Activated T-helper 9 cell treated with anti-CD3 and anti-CD28 coated beads, Interleukin-2, amount 50 U/mL, for 16 hours (primary cell): ENCODE data around the gene SPON2.

Source experiments
- DNase-seq: peaks from one replicate; pipeline ENCODE4 v3.0.0-alpha.2; 2020; ENCODE audit warnings: low read depth

Gene SPON2

DNA sequence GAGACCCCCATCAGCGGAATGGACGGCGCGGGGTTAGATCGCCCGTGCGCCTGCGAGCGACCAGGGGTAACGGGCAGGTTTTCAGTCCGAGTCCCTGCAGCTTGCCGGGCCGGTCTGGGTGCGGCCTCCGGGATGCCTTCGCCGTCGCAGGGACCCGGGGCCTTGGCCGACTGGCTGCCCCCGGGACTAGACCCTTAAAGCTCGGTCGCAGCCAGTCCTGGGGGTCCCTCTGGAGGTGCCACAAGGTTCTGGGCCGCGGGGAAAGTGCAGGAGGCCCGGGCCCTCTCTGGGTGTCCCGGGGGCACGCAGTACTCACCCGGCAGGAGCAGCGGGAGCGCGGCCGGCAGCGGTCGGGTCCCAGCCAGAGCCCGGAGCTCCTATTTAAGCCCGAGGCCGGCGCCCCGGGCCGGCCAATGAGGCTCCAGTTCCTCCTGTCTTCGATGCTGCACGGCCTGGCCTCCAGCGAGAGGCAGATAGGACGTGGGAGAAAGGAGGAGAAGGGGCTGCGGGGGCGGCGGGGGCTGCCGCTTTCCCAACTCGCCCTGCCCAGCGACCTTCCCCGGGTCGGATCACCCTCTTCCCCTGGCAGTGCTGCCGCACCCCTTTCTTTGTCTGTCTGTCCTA, at the start of gene SPON2:
Gene SPON2, minus strand, starts transcription at position 356 of the 624 bp plus-strand sequence.
- DNase-seq: no peak

GRCh38 chr4:1221155-1221870, 48.9 kb upstream of the SPON2 start:
- DNase-seq: no peak

- DNase-seq: no peak
Measured at GRCh38 chr4:1220566-1220965, 48.2 kb upstream of the SPON2 start.

GRCh38 chr4:1219566-1219950, 47.2 kb upstream of the SPON2 start:
- no peak for DNase-seq

DNA sequence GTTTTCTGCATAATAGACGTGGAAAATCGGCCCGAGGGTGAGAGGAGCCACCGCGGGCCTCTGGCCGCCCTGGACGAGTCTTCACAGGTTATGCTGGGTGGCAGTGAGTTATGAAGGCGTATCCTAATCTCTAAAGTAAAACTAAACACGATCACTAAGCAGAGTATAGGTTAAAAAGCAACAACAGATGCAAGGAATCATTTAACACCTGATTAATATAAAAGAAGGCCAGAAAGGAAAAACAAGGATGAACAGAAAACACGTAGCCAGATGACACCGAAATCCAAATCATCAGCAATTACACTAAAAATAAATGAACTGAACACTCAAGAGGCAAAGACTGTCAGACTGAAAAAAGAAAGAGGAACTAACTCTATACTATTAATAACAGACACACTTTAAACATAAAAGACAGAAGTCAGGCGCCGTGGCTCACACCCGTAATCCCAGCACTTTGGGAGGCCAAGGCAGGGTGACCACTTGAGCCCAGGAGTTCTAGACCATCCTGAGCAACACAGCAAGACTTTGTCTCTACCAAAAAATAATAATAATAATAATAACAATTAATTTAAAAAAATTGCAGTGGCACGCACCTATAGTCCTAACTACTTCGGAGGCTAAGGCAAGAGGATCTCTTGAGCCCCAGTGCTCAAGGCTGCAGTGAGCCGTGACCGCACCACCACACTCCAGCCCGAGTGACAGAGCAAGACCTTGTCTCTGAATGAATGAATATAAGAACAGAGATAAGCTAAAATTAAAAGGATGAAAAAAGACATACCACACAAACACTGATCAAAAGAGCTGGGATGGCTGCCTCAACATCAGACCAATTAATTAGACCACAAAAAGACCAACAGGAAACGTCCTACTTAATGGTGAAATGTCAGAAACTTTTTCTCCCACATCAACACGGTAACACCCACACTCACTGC, 46.5 kb upstream of the SPON2 start:
- no peak for DNase-seq

GRCh38 chr4:1217366-1217765, 45.0 kb upstream of the SPON2 start:
- no peak for DNase-seq

- DNase-seq: peak; percentile 41
Measured at GRCh38 chr4:1216869-1217294, 44.5 kb upstream of the SPON2 start.

DNA sequence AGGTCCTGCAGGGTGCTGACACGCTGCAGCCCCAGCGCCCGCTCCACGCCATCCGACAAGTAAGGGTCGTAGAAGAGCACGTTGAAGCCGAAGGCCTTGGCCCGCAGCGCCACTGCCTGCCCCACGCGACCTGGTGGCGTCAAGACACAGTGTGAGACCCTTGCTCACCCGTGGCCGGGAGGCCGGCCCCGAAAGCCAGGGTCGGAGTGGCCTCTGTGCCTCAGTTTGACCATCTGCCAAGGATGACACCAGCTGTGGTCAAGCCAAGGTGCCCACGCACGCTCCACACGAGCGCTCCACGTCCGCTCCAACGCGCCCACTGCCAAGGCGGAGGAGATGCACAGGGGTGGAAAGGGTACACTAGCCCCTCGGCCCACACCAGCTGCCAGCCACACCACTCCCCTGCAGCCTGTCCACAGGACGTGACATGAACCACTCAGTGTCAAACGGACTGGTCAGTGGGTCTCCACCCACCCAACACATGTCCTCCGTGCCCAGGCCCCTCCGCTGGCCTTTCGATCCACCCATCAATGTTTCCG, 43.8 kb upstream of the SPON2 start:
- no peak for DNase-seq

DNA sequence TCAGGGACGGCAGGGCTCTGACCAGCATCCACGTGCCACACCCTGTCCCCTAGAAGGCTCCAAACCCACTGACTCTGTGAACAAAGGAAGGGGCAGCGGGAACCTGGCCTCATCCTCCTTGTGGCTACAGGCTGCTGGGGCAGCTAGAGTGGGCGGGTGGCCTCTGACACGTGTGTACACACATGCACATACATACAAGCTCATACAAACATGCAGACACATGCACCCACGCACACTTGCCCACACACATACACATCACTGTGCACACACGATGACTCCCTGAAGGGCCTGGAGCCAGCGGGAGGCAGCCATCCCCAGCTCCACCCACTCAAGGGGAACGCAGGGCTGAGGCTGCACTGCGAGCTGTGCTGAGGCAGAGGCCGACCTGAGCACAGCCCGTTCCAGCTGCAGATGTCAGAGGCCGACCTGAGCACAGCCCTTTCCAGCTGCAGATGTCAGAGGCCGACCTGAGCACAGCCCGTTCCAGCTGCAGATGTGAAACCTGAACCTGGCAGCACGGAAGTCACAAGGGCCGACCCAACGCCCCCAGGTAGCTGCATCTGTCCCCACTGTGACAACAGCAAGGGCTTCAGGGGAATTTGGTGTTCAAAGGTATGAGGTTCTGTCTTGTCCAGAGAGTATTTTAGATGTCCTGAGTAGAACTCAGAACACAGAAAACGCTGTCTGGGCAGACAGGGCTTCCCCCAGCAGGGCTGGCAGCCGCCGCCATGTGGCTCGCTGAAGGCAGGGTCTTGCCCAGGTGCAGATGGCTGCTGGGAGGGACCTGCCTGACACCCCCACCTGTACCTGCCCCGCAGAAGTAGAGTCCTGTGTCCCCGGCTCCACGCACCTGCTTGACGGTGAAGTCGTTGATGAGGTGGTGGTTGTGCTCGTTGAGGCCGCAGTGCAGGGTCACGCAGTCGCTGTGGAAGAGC, 43.0 kb upstream of the SPON2 start:
- DNase-seq: no peak

- DNase-seq: no peak
Measured at GRCh38 chr4:1214101-1215095, 42.0 kb upstream of the SPON2 start.

DNA sequence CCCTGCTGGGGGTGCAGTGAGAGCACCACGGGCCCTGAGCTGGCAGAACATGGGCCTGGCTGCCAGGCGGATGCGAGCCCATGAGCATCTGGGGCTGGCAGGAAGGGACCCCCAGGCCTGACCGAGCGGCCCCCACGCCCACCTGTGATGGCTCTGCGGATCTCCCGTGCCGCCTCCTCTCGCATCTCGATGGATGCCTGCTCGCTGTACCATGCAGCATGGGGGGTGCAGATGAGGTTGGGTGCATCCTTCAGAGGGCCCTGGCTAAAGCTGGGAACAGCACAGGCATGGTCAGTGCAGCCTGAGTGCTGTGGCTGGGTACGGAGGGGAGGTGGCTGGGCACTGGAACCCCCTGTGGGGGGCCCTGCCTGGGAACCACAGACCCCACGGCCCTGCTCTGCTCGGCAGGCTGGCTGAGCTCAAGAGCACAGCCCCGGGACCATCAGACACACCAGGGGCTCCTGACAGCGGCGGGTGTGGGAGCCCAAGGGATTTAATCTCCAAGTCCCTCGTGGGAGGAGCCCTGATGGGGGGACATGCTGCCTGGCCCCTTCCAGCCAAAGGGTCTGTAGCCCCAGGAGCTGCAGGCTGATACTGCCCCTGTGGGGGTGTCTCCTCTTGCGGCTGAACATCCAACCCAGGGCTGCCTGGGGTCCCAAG, 41.1 kb upstream of the SPON2 start:
- no peak for DNase-seq

GRCh38 chr4:1212546-1213335, 40.4 kb upstream of the SPON2 start:
- no peak for DNase-seq

- DNase-seq: no peak
Measured at GRCh38 chr4:1211891-1212545, 39.6 kb upstream of the SPON2 start.

DNA sequence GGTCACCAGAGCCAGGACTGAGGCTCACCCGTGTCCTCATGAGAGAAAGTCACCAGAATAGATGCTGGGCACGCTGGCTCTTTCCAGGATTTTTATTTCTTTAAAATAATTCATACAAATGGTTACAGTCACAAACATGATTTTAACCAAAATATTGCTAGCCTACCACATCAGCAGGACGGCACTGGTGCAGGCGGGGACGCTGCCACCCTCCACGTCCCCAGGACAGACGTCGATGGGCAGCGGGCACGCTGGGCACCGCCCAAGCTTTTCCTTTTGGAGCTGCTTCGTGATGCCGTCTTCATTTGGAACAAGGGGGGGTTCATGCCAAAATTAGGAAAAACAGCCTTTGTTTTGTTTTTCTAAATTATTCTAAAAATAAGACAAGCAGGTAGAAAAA, 39.0 kb upstream of the SPON2 start:
- DNase-seq: no peak

DNA sequence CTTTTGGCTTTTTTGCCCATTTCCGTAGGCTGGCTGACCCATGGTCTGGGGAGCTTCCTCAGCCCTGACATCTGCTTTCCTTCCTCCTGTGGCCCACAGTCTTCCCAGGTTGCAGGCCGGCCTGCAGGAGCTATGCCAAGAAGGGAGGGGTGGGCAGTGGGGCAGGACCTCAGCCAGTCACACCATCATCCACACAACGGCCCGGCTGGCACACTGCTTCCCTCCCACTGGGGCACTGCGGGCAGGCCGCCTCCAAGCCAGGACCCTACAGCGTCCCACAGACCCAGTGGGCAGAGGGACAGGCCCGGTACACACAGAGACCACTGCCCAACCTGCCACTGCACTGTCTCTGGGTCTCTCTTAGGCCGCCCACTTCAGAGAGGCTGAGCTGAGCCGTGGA, 38.6 kb upstream of the SPON2 start:
- DNase-seq: no peak

DNA sequence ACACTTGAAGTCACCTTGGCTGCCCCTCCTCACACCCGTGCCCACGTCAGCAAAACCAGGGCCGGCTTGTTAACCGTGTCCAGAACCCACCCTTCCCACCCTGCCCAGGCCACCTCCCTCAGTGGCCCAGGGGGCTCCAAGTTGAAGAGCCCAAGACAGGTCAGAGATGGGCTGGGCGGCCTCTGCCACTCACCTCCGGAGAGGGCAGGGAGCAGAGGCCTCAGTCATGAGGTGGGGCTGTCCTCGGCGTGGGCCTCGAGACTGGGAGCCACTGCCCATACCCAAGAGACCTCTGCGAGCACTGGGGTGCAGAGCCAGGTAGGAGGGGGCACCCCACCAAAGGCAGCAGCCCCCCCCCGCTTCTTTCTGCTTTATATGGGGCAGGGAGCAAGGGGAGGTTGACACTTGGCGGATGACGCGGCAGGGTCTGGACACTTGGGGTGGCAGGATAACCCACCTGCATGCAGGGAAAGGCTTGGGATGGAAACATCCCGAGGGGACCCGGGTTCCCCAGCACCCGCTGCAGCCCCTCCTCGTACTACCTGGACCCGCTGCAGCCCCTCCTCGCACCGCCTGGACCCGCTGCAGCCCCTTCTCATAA, 38.0 kb upstream of the SPON2 start:
- no peak for DNase-seq

GRCh38 chr4:1209821-1210220, 37.4 kb upstream of the SPON2 start:
- DNase-seq: no peak
